ENCODE data around the gene NSL1.

NSL1 gene

DNA sequence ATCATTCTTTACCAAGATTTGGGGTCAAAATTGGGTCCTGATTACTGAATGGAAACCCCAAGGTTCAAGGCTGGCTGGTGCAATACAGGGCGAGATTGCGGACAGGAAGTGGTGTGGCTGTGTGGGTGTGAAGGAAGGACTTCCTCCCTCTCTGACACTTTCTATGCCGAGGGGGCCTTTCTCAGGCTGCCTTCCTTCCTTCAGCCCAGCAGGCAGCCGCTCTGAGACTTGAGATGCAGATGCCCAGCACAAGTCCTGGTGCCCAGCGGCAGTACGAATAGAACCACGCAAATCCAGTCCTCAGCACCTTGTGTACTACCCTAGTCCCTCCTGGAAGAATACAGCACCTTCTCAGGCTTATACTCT is 108.2 kb downstream of the NSL1 start:
- no peak for DNase-seq

DNA sequence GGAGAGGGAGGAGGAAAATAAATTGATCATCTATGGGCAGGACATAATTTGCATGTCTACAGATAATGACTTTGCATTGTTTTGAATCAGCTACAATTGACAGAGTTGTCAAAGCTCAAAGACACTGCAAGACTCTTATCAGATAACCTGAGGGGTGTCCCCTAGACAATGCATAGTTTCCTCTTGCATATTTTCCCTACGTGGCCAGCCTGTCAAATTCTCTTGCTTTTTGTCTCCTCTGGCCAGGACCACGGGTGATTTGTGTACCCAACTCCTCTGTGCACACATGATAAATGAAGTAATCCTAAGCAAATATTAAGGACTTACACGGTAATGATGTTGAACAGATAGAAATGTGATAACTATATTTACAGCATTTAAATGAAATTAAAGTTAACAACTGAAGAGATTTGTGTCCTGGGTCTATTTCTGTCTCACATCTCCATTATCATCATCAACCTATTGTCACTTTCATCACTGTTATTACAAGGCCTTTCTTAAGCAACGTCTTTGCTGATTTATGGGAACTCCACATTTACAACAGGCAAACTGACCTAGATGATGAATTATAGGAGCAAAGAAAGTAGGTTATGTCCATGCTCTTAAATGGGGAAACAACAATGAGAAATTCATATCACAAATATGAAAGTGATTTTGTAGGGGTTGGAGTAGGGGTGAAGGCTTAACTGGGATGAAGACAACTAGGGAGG is 110.7 kb downstream of the NSL1 start:
- DNase-seq: no peak

DNA sequence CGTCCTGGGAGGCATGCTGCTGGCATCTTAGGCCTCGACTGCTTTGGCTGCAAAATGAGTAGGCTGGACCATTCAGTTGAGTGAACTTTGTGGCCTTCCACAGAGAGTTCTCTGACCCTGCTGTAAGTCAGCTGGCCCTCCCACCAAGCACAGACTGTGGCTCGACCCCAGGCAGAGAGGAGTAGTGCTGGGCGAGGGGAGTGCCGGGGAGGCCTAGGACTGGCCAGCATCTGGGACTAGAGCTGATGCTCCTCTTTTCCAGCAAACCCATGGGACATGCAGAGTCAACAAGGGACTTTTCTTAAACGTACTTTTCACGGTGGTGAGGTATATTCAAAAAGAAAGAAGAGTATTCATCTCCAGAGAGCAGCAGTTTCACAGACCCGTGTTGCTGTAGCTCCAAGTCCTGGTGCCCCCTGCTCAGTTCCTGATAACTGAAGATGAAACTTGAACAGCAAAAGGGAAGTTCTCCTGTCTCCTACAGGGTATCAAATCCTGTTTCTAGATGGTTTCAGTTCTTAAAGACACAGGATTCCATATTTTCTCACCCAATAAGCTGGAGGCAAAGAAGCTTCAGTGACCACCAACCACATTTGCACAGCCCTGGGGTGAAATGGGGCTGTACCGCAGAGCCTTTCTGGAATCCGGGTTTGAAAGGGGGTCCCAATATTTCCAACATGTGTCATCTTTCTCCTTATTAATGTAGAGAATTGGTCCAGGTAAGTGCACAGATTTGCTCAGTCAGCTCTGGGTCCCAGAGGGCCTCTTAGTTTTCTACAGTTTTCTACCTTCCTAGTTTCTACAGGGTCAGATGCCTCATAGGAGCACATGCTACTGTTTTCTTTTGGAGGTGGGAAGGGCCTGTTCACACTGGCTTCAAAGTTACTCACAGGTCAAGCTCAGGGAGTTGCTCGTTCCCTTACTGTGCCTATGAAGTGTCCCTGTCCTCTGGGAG is 112.8 kb downstream of the NSL1 start:
- DNase-seq: no peak

DNA sequence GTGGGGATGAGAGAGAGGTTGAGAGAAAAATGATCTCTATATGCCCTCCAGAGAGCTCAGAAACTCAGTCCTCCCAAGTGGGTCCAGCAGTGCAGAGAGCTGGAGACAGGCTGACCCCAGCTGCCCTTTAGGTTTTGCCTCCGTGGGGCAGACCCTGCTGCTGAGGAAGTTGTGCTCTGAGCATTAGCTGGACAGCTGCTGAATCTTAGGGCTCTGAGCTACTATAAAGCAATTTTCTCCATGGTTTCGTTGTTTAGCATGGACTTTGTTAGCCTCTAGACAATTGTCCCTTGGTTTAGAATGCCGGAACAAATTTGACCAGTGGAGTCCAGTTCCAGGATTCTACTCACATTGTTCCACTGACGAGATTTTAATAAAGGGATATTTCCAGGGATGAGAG is 114.0 kb downstream of the NSL1 start:
- DNase-seq: no peak

DNA sequence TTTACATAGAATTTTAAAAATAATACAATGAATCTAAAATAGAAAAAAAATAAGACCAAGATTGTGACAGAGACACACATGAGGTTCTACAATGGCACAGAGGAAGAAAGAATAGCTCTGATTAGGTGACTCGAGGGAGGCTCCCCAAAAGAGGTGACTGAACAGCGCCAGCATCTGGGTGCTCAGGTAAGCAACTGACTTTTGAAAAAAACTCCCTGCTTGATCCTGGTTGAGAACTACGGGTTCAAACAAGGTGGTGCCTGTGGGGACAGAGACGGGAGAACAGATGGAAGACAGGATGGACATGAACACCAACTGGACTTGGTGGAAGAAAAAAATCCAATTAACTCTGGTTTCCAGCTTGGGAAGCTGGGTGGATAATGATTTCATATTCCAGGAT is 114.4 kb downstream of the NSL1 start:
- DNase-seq: no peak

All from activated T-cell treated with anti-CD3 and anti-CD28 coated beads, Interleukin-2, amount 50 U/mL, for 1 hour (primary cell).